ENCODE data around the gene SERPINA6.

Gene SERPINA6

DNA sequence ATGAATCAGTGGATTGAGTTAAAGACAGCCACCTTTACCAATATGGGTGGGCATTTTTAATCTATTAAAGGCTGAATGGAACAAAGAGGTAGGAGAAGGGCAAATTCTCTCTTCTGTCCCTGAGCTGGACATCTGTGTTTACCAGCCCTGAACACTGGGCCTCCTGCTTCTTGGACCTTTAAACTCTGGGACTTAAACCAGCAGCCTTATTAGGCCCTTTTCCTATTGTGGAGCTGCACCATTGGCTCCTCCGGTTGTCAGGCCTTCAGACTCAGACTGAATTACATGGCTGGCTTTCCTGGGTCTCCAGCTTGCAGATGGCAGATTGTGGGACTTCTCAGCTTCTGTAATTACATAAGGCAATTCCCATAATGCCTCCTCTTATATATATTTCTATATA lies 6.4 kb downstream of the SERPINA6 start:
- DNase-seq, result no peak
- Histone ChIP-seq H3K9me3 (ENCODE audit: insufficient read depth, low read length, severe bottlenecking) (no peaks in the 10 kb centered on the region), H3K9ac (ENCODE audit: low read depth, low read length) (no peak overlapping the region), H3K4me1 (ENCODE audit: insufficient read depth, low read length) (no peaks in the 10 kb centered on the region), H3K4me2 (ENCODE audit: insufficient read depth, low read length) (no peak overlapping the region), H3K27me3 (ENCODE audit: insufficient read depth, low read length, poor library complexity) (peaks cover 3% of the 10 kb centered on the region), H3K4me3 (ENCODE audit: low read depth in 1 of 2, low read length in 2 of 2) (no peak overlapping the region), H2AFZ (ENCODE audit: low read depth, low read length) (no peak overlapping the region), H4K20me1 (ENCODE audit: insufficient read depth, low read length) (no peaks in the 10 kb centered on the region; the same call in 1 of the 2 replicates), H3K36me3 (ENCODE audit: insufficient read depth, low read length) (no peaks in the 10 kb centered on the region), H3K79me2 (ENCODE audit: insufficient read depth, low read length) (no peaks in the 10 kb centered on the region), H3K27ac (ENCODE audit: low read length) (no peak overlapping the region)
- no peak for TF ChIP-seq EZH2 (IDR thresholded peaks at IDR 0.05; ENCODE audit: borderline replicate concordance, low read depth, low read length, severe bottlenecking)
- TF ChIP-seq, protein P1, sequence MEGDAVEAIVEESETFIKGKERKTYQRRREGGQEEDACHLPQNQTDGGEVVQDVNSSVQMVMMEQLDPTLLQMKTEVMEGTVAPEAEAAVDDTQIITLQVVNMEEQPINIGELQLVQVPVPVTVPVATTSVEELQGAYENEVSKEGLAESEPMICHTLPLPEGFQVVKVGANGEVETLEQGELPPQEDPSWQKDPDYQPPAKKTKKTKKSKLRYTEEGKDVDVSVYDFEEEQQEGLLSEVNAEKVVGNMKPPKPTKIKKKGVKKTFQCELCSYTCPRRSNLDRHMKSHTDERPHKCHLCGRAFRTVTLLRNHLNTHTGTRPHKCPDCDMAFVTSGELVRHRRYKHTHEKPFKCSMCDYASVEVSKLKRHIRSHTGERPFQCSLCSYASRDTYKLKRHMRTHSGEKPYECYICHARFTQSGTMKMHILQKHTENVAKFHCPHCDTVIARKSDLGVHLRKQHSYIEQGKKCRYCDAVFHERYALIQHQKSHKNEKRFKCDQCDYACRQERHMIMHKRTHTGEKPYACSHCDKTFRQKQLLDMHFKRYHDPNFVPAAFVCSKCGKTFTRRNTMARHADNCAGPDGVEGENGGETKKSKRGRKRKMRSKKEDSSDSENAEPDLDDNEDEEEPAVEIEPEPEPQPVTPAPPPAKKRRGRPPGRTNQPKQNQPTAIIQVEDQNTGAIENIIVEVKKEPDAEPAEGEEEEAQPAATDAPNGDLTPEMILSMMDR (IDR thresholded peaks at IDR 0.05; ENCODE audit: borderline replicate concordance, extremely low read depth, low read length, poor library complexity, severe bottlenecking), result no peak
- ATAC-seq (ENCODE audit: insufficient read depth, low read depth), result no peak

DNA sequence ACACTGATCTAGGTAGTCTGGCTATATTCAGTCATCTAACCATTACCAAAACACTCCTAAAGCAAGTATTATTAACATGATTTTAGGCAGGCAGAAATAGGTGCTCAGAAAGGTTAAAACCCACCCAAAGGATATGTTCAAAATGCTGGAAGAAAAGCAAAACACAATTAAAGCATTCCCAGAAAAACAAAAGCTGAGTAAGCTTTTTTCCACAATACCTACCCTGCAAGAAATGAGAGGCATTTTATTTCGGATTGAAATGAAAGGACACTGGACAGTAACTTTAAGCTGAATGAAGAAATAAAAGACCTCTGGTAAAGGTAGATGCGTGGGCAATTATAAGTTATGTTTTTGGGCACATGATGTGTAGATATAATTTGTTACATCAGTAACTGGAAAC lies 8.2 kb downstream of the SERPINA6 start:
- TF ChIP-seq, protein P1 (IDR thresholded peaks at IDR 0.05; ENCODE audit: borderline replicate concordance, extremely low read depth, low read length, poor library complexity, severe bottlenecking), result no peak
- no peak for TF ChIP-seq EZH2 (IDR thresholded peaks at IDR 0.05; ENCODE audit: borderline replicate concordance, low read depth, low read length, severe bottlenecking)
- no peaks in the 10 kb centered on the region; the same call in 1 of the 2 replicates for H4K20me1 ChIP-seq (ENCODE audit: insufficient read depth, low read length)
- H3K4me2 ChIP-seq (ENCODE audit: insufficient read depth, low read length), result no peak overlapping the region
- no peaks in the 10 kb centered on the region for H3K4me1 ChIP-seq (ENCODE audit: insufficient read depth, low read length)
- no peak for DNase-seq
- no peaks in the 10 kb centered on the region for H3K79me2 ChIP-seq (ENCODE audit: insufficient read depth, low read length)
- H3K27me3 ChIP-seq (ENCODE audit: insufficient read depth, low read length, poor library complexity), result peaks cover 3% of the 10 kb centered on the region
- H3K9ac ChIP-seq (ENCODE audit: low read depth, low read length), result no peak overlapping the region
- H2AFZ ChIP-seq (ENCODE audit: low read depth, low read length), result no peak overlapping the region
- H3K27ac ChIP-seq (ENCODE audit: low read length), result no peak overlapping the region
- ATAC-seq (ENCODE audit: insufficient read depth, low read depth), result no peak
- no peaks in the 10 kb centered on the region for H3K36me3 ChIP-seq (ENCODE audit: insufficient read depth, low read length)
- H3K4me3 ChIP-seq (ENCODE audit: low read depth in 1 of 2, low read length in 2 of 2), result no peak overlapping the region
- no peaks in the 10 kb centered on the region for H3K9me3 ChIP-seq (ENCODE audit: insufficient read depth, low read length, severe bottlenecking)

DNA sequence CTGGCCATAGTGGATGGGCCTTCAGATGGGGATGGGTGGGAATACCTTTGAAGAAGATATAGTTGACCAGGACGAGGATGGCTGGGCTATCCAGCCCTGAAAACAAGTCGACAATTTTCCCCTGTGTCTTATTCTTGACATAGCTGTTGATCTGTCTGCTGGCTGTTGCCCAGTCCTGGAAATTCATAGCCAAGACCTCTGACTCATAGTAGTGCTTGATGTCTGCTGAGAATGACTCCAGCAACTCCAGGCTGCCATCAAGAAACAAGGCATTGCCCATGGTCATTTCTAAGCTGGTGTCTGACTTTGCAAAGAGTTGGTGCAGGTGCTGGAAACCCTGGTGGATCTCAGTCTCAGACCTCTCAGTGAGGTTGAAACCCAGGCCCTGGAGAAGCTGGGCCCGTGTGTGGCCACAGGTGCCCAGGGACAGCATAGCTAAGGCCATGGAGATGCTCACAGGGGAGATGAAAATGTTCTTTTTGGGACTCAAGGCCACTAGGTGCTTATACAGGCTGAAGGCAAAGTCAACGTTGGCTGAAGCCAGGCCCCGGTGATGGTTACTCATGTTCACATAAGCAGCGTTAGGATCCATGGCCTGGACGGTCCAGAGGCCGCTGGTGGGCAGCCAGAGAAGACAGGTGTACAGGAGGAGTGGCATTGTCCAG lies 9.0 kb downstream of the SERPINA6 start:
- H3K36me3 ChIP-seq (ENCODE audit: insufficient read depth, low read length), result no peaks in the 10 kb centered on the region
- H3K9ac ChIP-seq (ENCODE audit: low read depth, low read length), result no peak overlapping the region
- H3K27me3 ChIP-seq (ENCODE audit: insufficient read depth, low read length, poor library complexity), result peaks cover 3% of the 10 kb centered on the region
- no peak for TF ChIP-seq EZH2 (IDR thresholded peaks at IDR 0.05; ENCODE audit: borderline replicate concordance, low read depth, low read length, severe bottlenecking)
- TF ChIP-seq, protein P1 (IDR thresholded peaks at IDR 0.05; ENCODE audit: borderline replicate concordance, extremely low read depth, low read length, poor library complexity, severe bottlenecking), result no peak
- H3K79me2 ChIP-seq (ENCODE audit: insufficient read depth, low read length), result no peaks in the 10 kb centered on the region
- H3K4me2 ChIP-seq (ENCODE audit: insufficient read depth, low read length), result no peak overlapping the region
- no peak overlapping the region for H2AFZ ChIP-seq (ENCODE audit: low read depth, low read length)
- H3K4me3 ChIP-seq (ENCODE audit: low read depth in 1 of 2, low read length in 2 of 2), result no peak overlapping the region
- H4K20me1 ChIP-seq (ENCODE audit: insufficient read depth, low read length), result no peaks in the 10 kb centered on the region; the same call in 1 of the 2 replicates
- H3K4me1 ChIP-seq (ENCODE audit: insufficient read depth, low read length), result no peaks in the 10 kb centered on the region
- no peak for DNase-seq
- ATAC-seq (ENCODE audit: insufficient read depth, low read depth), result no peak
- no peak overlapping the region for H3K27ac ChIP-seq (ENCODE audit: low read length)
- H3K9me3 ChIP-seq (ENCODE audit: insufficient read depth, low read length, severe bottlenecking), result no peaks in the 10 kb centered on the region

Data from DND-41 (cell line).